ENCODE data around the gene CSH1. TPM values are rescaled to one million over a fixed set of nuclear protein-coding genes. Genes with fewer than 3 reads are reported as not detected.
"Not testable (repeated sequence)": the region's sequence is repeated elsewhere in the genome, so short reads cannot be mapped to it uniquely, and the experiment has no call there.

CSH1 gene
- total RNA-seq (2014; rRNA removed; shearing (Covaris generic)), result not detected in 2 replicates

DNA sequence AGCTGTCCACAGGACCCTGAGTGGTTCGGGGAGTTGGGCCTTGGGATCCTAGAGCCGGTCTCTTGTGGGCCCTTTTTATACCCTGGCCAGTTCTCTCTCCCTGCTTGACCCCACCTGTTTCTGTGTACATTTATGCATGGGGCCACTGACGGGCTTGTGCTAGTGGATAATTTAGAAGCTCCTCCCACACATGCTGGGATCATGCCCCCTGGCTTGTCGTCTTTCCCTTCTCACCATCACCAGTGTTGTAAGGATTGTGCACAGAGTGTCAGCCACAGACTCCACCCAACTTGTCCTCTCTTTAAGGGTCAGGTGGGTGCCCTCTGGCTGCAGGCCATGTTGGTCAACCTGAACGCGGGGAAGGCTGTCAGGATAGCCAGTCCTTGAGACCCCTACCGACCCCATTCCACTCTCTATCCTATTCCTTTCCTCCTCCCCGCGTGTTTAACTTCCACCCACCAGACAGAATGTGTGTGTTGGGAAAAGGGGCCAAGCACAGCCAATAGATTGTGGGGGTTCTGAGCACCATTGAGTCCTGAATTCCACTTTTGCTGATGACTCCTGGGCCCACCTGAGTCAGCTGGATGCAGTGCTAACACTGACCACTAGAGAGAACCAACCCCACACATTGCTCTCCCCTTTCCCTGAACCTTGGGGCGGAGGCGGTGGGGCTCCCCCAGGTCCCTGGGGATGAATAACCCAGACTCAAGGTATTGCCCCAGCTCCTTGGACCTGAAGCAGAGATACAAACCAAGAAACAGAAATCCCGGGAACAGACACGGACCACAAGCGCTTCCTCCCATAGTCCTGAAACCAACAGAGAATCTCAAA, at the start of gene CSH1:
Gene CSH1 (minus strand): TSS at position 51 of the 831 bp plus-strand sequence. CDS start 63 bp downstream, outside the sequence.
- not testable (repeated sequence) for H3K27ac ChIP-seq; H3K36me3 ChIP-seq; H3K9me3 ChIP-seq (replicated peaks); H3K4me1 ChIP-seq; H3K4me3 ChIP-seq; H3K27me3 ChIP-seq; DNase-seq

DNA sequence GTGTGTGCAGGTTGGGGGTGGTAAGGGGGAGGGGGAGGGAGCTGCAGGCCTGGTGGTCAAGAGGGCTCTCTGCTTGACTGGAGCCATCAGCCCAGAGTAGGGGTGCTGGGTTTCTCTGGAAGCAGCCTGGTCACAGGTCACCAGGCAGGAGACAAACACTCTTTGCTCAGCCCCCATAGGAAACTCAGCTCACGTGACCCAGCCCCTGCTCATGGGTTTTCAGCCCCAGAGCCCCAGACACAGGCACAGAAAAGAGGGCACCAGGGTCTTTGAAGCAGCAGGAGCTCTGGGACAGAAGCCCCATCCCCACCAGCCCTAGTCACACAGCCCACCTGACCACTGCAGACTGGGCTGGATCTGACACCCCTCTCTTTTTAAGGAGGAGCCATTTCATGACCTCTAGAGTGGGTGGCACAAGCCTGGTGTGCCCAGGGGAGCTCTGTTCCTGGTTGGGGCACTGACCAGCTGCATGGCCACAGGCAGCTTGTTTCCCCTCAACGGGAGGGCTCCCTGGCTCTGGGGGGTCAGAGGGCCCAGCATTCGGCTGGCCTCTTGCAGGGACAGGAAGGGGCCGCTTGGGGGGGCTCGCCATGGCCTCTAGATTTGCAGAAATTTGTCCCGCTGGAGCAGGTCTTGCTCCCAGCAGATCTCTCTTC, 49.5 kb upstream of the CSH1 start:
- Histone ChIP-seq H3K27ac (no peak overlapping the region), H3K36me3 (no peaks in the 10 kb centered on the region; the same call in 1 of the 2 replicates), H3K4me3 (no peak overlapping the region), H3K27me3 (no peaks in the 10 kb centered on the region), H3K4me1 (no peaks in the 10 kb centered on the region), H3K9me3 (replicated peaks) (no peaks in the 10 kb centered on the region)
- no peak for DNase-seq

DNA sequence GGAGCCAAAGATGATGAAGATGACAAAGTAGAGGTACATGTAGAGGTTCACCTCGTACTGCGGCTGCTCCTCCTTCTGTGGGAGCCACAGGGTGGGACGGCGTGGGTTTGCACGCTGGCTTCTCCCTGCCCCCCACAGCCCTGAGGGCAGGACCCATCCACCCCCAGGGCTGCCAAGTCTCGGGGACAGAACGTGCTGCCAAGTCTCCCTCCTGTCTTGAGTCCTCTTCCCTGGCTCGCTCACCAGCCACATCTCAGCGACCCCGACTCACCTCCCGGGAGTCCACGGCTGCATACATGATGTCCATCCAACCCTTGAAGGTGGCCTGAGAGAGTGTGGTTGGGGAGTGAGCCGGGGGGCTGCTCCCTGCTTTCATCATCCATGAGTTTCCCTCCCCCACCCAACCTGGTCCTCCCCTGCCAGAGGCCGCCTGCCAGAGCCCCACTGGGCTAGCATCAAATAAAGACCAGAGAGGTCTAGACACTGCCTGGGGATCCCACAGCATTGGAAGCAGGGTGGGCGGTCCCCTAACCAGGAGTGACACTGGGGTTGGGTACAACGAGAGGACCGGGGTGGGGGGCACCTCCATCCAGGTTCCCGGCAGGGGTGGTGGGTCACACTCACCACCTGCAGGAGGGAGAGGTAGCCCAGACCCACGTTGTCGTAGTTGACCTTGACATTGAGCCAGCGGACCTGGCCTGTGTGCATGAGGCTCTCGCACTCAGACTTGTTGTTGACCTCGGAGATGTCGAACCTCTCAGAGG, 48.5 kb upstream of the CSH1 start:
- no peak overlapping the region for H3K4me3 ChIP-seq
- H3K9me3 ChIP-seq (replicated peaks), result no peaks in the 10 kb centered on the region
- DNase-seq, result no peak
- no peaks in the 10 kb centered on the region for H3K4me1 ChIP-seq
- H3K27ac ChIP-seq, result no peak overlapping the region
- no peaks in the 10 kb centered on the region; the same call in 1 of the 2 replicates for H3K36me3 ChIP-seq
- no peaks in the 10 kb centered on the region for H3K27me3 ChIP-seq

DNA sequence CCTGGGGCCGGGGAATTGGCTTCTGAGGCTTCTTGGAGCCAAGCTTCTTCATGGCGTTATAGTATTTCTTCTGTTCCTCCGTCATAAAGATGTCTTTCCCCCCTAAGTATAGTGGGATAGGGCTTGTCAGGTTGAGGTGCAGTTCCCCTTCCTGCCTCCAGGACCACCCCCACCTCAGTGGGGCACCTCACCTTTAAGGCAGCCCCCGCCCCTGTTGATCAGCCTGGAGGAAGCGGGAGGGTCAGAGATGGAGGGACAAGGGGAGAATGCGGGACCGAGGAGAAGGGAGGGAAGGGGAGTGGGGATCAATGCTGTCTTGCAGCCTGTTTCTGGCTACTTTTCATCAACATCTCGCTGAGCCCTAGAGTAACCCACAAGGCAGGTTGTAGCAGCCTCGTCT, 47.4 kb upstream of the CSH1 start:
- Histone ChIP-seq H3K27me3 (no peaks in the 10 kb centered on the region), H3K4me3 (no peak overlapping the region), H3K27ac (no peak overlapping the region), H3K4me1 (no peaks in the 10 kb centered on the region), H3K36me3 (no peaks in the 10 kb centered on the region; the same call in 1 of the 2 replicates), H3K9me3 (replicated peaks) (no peaks in the 10 kb centered on the region)
- DNase-seq, result no peak

DNA sequence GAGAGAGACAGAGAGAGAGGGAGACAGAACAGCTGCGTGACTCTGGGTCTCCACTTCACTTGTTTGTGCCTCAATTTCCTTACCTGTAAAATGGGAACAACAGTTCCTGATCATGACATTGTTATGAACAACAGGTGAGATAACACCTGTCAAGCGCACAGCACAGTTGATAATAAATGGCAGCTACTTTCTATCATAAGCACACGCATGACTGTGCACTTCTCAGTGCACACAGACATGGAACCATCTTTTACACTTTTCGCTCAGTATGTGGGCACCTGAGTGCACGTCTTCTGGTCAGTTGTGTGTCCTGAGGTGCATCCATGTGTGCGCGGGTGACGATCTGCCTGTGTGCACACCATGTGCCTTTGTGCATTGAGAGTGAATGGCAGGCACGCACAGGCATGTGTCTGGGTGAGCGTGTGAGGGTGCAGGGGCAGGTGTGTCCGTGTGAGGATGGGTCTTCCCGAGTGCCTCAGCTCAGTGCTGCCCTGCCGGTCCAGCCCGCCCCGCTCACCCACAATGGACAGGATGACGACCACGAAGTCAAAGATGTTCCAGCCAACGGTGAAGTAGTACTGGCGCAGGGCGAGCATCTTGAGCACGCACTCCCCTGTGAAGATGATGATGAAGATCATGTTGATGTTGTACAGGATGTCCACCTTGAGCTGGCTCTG, 46.1 kb upstream of the CSH1 start:
- H3K4me3 ChIP-seq, result no peak overlapping the region
- no peak for DNase-seq
- no peaks in the 10 kb centered on the region for H3K4me1 ChIP-seq
- H3K36me3 ChIP-seq, result no peaks in the 10 kb centered on the region; the same call in 1 of the 2 replicates
- no peaks in the 10 kb centered on the region for H3K9me3 ChIP-seq (replicated peaks)
- no peak overlapping the region for H3K27ac ChIP-seq
- no peaks in the 10 kb centered on the region for H3K27me3 ChIP-seq

DNA sequence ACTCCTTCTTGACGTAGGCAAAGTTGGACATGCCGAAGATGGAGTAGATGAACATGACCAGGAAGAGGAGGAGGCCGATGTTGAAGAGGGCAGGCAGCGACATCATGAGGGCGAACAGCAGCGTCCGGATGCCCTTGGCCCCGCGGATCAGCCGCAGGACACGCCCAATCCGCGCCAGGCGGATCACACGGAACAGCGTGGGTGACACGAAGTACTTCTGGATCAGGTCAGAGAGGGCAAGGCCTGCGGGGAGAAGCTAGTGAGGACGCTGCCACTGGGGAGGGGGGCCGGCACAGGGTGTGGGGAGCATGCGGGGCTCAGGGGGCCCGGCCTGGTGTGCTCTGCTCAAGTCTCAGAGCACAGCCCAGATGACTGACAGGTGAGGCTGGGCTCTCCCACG, 45.4 kb upstream of the CSH1 start:
- no peaks in the 10 kb centered on the region for H3K4me1 ChIP-seq
- no peaks in the 10 kb centered on the region; the same call in 1 of the 2 replicates for H3K36me3 ChIP-seq
- no peak overlapping the region for H3K4me3 ChIP-seq

DNA sequence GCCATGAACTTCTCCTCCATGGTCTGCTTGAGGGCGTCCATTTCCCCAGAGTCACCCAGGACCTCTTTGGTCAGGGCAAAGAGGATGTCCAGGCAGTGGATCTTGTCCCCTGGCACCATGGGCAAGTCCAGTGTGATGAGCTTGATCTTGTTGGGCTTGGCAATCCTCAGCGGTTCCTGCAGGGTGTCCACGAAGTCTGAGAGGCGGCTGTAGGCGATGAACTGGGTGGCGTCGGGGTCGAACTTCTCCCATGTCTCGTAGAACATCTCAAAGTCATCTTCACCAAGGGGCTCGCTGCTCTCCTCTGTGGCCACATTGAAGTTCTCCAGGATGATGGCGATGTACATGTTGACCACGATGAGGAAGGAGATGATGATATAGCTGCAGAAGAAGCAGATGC, 44.8 kb upstream of the CSH1 start:
- DNase-seq, result no peak
- H3K4me1 ChIP-seq, result no peaks in the 10 kb centered on the region
- no peaks in the 10 kb centered on the region for H3K9me3 ChIP-seq (replicated peaks)
- no peaks in the 10 kb centered on the region; the same call in 1 of the 2 replicates for H3K36me3 ChIP-seq
- no peaks in the 10 kb centered on the region for H3K27me3 ChIP-seq
- no peak overlapping the region for H3K4me3 ChIP-seq
- H3K27ac ChIP-seq, result no peak overlapping the region

More for the DNA sequence above, 45.4 kb upstream of the CSH1 start:
- Histone ChIP-seq H3K9me3 (replicated peaks) (no peaks in the 10 kb centered on the region), H3K27me3 (no peaks in the 10 kb centered on the region), H3K27ac (no peak overlapping the region)
- DNase-seq, result no peak

DNA sequence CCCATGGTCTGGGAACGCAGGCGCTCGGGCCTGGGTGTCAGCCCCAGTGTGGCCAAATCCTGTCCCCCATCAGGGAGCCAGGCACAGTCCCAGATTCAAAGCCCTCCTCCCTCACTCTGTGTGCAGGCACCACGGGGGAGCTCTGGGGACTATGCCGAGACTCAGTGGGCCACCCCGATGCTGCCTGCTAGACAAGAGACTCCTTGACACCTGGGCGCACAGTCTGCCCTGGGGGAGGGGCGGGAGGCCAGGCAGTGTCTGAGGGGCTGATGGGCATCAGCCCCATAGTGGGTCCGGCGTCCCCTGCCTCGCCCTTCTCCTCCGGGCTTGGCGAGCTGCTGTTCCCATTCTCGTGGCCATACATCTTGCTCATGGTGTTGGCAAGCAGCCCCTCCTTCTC, 44.2 kb upstream of the CSH1 start:
- Histone ChIP-seq H3K9me3 (replicated peaks) (no peaks in the 10 kb centered on the region), H3K27ac (no peak overlapping the region), H3K4me1 (no peaks in the 10 kb centered on the region), H3K4me3 (no peak overlapping the region), H3K36me3 (no peaks in the 10 kb centered on the region; the same call in 1 of the 2 replicates), H3K27me3 (no peaks in the 10 kb centered on the region)
- DNase-seq, result no peak

DNA sequence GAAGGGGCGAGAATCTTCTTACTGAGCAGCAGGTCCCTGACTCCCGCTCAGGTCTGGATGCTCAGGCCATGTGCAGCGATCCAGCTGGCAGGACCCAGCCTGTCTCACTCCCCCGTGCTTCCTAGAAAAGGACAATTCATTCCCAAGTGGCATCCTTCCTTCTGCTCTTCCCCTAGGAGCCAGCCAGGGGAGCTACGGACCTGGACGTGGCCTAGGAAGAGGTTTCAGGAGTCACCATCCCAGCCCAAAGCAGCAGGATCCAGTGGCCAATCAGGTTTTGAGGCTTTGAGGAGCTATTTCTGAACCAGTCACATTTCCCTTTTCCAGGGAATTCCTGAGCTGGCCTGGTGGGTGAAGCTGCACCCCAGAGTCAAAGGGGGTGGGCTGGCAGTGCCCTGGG, 43.5 kb upstream of the CSH1 start:
- Histone ChIP-seq H3K4me1 (no peaks in the 10 kb centered on the region), H3K27me3 (no peaks in the 10 kb centered on the region), H3K9me3 (replicated peaks) (no peaks in the 10 kb centered on the region), H3K27ac (no peak overlapping the region), H3K4me3 (no peak overlapping the region), H3K36me3 (no peaks in the 10 kb centered on the region; the same call in 1 of the 2 replicates)
- no peak for DNase-seq

DNA sequence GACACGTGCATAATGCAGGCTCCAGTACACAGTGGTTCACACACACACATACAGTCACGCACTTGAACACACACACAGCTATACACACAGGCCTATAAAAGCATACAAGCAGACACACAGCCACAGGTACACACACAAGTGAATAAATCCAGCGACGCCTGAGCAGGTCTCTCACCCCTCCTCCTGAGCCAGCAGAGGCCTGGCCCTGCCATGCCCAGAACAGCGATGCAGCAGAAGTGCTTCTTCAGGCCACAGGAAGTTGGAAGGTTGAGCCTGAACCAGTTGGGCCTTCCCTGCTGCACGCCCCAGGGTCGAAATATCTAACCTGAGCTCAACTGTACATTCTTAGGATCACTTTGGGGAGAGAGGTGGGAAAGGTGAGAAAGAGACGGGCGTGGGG, 43.0 kb upstream of the CSH1 start:
- no peaks in the 10 kb centered on the region for H3K9me3 ChIP-seq (replicated peaks)
- H3K36me3 ChIP-seq, result no peaks in the 10 kb centered on the region; the same call in 1 of the 2 replicates
- no peaks in the 10 kb centered on the region for H3K27me3 ChIP-seq
- no peaks in the 10 kb centered on the region for H3K4me1 ChIP-seq
- DNase-seq, result no peak
- no peak overlapping the region for H3K4me3 ChIP-seq
- H3K27ac ChIP-seq, result no peak overlapping the region

DNA sequence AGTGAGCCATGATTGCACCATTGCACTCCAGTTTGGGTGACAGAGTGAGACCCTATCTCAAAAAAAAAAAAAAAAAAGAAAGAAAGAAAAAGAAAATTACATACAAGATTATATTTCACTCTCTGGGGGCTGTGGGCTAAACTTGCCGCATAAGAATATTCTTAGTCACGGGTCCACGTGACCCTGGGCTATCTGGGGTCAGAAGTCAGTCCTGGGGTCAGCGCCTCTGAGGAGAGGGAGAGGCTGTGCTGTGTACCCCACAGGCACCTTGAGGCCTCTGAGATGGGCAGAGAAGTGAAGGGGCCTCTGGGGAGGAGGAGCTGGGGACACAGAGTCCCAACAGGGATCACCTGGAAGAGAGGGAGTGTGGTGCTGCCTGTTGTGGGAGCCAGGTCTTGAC, 41.5 kb upstream of the CSH1 start:
- no peak for DNase-seq
- no peaks in the 10 kb centered on the region; the same call in 1 of the 2 replicates for H3K36me3 ChIP-seq
- no peaks in the 10 kb centered on the region for H3K9me3 ChIP-seq (replicated peaks)
- H3K27me3 ChIP-seq, result no peaks in the 10 kb centered on the region
- no peak overlapping the region for H3K27ac ChIP-seq
- no peaks in the 10 kb centered on the region for H3K4me1 ChIP-seq
- H3K4me3 ChIP-seq, result no peak overlapping the region

DNA sequence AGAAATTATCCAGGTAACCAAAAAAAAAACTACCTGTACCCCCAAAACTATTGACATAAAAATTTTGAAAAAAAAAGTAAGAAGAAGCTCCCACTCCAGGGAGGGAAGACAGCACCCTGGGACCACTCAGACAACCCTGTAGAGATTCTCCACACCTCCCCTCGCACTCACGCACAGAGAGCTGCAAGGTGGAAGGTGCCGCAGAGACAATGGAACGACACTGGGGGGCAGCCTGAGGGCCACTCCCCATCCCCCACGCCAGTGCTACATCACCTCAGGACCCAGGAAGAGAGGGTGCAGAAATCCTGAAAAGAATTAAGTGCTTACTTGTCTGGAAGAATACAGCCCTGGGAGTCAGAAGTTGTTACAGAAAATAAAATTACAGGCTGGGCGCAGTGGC, 40.9 kb upstream of the CSH1 start:
- H3K4me3 ChIP-seq, result no peak overlapping the region
- H3K36me3 ChIP-seq, result no peaks in the 10 kb centered on the region; the same call in 1 of the 2 replicates
- no peak for DNase-seq
- no peaks in the 10 kb centered on the region for H3K9me3 ChIP-seq (replicated peaks)
- H3K27me3 ChIP-seq, result no peaks in the 10 kb centered on the region
- H3K27ac ChIP-seq, result no peak overlapping the region
- H3K4me1 ChIP-seq, result peaks cover 4% of the 10 kb centered on the region

DNA sequence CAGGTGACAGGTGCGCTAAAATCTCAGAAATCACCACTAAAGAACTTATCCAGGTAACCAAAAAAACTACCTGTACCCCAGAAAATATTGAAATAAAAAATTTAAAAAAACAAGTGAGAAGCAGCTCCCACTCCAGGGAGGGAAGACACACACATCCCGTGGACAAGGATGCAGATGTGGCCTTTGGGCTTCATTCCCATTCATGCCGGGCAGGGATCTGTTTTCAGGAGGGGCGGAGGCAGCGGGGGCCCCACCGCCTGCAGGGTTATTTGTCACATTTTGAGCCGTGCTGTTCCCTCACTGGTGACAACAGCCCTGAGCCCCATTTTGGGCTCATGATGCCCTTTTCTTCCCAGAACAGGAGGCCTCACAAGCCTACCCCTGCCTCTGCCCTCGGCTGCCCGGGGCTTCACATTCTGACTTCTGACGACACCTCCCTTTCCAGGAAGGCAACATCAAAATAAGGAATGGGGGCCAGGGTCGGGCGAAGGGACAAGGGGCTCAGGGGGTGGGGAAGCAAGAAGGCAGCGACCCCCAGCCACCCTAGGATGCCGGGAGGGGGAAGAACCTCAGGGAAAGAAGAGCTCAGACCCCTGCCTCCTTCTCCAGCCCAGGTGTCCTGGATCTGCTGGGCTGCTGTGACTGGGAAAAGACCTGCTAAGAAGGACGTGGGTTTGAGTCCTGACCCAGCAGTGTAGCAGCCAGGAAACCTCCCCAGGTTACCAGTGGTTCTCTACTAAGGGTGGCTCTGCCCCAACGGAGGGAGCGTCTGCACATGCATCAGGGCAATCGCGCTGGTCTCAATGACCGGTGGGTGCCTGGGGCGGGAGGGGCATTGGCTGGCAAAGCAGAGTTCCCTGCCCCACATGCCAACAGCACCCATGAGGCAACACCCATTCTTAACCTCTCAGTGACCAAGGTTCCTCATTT, 38.1 kb upstream of the CSH1 start:
- no peaks in the 10 kb centered on the region for H3K36me3 ChIP-seq
- no peaks in the 10 kb centered on the region for H3K9me3 ChIP-seq (replicated peaks)
- no peak for DNase-seq
- H3K27me3 ChIP-seq, result no peaks in the 10 kb centered on the region
- H3K4me3 ChIP-seq, result no peak overlapping the region
- H3K27ac ChIP-seq, result no peak overlapping the region
- peaks cover 4% of the 10 kb centered on the region for H3K4me1 ChIP-seq
